GM19193 (cell line): ENCODE data around the gene HSPB1.

Experiments
- POLR2A ChIP-seq: IDR thresholded peaks from 4 replicates; pipeline ENCODE4 v1.6.1; 2011; ENCODE audit not compliant: insufficient read depth, insufficient read length; ENCODE audit errors: extremely low read depth

Gene HSPB1

GRCh38 chr7:76273503-76273902, 29.0 kb upstream of the HSPB1 start:
- TF ChIP-seq POLR2A = no peak

DNA sequence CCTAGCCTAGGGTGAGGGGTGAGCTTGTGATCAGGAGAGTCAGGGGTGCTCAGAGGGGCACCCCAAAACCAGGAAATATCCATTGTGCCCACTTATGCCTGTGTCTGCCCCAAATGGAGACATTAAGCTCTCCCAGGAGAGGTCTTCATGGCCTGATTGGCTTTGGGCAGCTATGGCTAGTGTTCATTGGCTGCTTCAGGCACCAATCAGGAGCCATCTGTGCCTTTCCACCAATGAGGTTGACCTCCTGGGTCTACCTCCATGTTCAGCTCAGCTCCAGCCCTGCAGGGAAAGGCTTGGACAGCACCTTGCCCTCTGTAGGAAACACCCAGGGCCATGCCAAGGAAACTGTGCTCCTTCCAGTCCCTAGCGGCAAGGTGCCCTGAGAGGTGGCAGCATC, 23.9 kb upstream of the HSPB1 start:
- no peak for TF ChIP-seq POLR2A

DNA sequence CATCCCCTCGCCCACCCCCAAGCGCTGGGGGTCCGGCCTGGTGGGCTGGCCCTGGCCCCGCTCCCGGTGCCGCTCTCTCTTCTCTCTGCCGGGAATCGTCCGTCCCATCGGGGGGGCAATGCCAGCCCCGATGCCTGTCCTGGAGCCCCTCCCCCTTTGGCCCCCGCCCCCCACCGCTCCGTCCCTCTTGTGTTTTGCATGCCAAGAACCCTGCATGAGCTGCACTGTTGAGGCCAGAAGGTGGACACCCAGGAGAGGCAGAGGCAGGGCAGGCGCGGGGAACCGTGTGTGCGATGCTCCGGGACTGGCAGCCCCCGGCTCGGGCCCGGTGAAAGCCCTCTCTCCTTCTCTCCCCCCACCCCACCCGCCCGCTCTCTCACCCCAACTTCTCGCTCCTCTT, 22.1 kb upstream of the HSPB1 start:
- TF ChIP-seq POLR2A = no peak

DNA sequence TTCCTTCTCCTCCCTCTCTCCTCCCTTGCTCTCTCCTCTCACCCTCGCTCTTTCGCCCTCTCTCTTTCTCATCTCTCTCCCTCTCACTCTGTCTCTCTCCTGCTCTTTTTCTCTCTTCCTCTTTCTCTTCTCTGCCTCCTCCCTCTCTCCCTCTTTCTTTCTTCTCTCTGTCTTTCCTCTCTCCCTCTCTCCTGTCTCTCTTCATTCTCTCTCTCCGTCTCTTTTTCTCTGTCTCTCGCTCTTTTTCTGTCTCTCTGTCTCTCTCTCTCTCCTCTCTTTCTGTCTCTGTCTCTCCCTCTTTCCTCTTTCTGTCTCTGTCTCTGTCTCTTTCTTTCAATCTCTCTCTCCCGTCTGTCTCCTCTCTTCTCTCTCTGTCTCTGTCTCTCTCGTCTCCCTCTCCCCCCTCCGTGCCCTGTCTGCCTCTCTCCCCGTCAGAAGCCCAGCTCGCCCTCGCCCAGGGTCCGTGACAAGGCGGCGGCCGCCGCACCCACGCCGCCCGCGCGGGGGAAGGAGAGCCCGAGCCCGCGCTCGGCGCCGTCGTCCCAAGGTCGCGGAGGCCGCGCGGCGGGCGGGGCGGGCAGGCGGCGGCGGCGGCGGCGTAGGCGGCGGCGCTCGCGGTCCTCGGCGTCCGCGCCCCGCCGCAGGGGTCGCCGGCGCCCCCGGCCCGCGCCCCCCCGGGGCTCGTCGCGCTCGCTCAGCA, 21.3 kb upstream of the HSPB1 start:
- no peak for TF ChIP-seq POLR2A

GRCh38 chr7:76281706-76282343, 20.6 kb upstream of the HSPB1 start:
- TF ChIP-seq POLR2A = no peak

DNA sequence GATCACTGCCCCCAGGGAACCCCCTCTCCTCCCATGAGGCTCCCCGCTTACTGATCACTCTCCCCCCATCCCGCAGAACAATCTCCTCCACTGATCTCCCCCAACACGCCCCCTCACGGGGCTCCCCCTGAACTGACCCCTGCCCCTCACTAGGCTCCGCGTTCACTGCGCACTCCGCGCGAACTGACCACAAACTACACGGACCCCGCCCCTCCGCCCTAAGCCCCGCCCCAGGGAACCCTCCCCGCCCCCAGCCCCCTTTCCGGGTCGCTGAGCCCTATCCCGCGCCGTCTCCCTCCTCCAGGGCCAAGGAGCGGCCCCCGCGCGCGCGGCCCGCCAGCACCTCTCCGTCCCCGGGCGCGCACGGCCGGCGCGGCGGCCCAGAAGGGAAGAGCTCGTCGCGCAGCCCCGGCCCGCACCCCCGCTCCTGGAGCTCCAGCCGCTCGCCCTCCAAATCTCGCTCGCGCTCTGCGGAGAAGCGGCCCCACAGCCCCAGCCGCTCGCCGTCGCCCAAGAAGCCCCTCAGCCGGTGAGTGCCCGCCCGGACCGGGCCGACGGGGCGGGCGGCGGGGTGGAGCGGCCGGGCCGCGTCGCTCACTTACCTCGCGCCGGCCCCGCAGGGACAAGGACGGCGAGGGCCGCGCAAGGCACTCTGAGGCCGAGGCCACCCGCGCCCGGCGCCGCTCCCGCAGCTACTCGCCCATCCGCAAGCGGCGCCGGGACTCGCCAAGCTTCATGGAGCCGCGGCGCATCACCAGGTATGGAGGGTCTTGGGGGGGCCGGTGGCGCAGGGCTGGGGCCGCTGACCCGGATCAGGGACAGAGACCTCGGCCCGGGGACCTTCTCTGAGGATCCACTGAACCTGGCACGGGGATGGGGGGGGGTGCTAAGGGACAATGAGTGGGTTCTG, 19.9 kb upstream of the HSPB1 start:
- no peak for TF ChIP-seq POLR2A

DNA sequence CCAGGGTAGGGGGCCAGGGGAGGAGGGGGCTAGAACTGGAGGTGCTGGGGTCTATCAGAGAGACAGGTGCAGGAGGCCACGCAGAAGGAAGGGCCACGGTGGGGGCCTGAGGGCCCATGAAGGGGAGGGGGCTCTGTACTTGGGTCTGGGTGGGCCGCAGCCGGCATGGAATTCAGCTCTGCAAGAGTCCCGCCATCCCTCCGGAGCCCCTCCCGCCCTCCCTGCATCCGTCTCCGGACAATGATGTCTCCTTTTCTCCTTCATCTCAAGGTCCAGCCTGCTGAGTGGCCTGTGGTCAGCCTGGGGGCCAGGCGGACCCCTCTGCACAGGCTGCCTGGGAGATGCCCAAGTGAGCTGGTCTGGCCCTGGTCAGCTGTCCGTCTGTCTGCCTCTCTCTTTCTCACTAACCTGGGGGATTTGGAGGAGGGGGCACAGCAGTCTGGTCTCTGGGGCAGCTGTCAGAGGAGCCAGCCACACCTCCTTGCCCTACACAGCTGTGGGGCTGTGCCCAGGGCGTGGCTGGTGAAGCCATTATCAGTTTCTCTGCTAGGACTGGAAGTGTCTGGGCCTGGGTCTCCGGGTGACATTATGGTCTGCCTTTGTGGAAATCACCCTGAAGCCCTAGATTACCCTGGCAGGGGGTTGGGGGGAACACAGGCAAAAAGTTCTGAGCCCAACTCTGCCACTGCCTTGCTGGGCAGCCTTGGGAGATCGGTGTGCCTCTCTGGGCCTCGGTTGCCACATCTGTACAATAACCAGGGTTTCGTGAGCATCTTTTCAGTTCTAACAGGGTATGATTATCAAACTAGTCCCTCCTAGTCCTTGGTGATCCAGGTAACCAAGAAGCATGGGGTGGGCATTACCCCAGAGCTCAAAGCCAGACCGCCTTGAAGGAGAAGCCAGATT, 19.0 kb upstream of the HSPB1 start:
- TF ChIP-seq POLR2A = no peak

DNA sequence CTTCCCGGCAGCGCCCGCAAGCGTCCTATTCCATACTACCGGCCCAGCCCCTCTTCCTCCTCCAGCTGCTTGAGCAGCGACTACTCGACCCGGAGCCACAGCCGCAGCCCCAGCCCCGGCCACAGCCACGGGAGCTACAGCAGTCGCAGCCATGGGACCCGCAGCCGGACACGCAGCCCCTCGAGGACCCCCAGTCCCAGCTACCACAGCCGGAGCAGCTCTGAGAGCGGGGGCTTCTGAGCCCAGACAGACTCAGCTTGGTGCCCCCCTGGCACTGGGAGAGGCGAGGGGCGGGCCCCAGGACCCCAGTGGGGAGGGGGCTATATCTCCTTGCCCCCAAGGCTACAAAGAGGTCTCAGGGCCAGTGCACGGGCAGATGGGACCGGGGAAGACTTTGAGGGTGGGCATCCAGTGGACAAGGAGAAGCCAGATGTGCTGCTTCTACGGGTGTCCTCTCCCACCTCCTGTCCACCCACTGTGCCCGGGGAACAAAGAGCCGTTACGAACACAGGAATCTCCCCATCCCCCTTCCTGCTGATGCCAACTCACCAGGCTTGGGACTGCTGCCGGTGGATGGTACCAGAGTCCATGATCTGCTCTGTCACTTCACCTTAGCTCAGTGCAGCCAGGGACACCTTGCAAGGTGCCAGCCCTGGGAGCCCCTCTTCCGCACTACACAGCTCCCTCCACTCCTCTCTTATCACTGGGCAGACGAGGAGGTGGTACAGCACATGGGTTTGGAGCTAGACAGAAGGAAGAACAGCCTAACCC, 16.7 kb upstream of the HSPB1 start:
- no peak for TF ChIP-seq POLR2A

DNA sequence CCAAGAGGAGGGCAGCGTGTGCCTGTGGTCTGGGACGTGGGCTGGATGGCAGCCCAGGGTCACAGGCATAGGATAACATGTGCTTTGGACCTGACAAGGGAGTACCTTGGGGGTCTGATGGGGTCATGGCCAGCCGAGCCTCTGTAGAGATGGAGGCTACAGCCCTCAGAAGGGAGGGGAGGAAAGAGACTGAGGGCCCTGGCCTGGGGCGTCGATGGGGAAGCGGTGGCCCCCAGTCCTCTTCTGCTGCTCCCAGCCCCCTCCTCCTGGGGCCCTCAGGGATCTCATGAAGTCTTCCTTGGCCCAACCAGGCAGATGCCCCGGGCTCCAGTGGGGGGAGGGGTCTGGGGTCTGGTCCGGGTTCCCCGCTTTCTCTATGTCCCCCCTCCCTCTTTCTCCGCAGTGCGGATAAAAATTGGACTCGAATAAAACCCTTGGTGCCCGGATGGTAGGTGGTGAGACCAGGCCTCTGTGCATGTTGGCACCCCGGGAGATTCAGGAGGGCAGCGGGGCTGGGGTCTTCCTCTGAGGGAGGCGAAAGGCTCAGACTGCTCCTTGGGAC, 15.6 kb upstream of the HSPB1 start:
- TF ChIP-seq POLR2A = no peak

DNA sequence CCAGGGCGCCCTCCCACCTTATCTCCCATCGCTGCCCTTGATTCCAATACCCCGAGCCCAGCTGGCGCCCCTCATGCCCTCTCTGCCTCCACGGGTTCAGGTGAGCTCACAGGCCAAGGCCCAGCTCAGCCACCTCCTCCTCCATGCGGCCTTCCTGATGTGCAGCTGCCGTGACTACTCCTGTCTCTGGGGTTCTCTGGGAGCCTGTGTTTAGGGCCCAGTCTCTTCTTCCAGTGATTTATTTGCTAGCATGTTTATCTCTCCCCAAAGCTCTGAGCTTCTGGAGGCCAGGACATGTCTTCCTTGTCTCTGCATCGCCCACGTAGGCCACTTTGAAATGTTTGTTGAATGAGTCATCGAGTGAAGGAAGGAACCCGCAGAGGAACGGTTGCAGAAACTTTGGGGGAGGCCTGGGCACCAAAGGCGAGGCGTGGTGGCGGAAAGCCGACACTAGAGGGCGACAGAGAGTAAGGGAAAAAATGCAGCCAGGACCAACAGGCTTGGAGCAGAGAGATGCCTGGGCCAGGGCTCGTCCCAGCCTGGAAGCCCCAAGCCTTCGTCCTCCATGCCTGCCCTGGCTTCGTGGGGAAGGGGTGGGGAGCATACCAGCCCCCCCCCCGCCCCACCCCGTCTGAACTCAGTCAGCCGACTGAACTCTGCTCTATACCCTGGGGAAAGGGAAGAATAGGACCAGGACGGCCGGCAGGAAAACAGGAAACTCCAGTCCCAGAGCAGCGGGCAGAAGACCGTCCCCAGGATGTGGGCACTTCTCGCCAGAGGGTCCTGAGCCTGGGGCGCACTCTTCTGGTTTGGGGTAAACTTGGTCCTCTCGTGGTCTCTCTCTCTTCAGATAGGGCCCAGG, 10.9 kb upstream of the HSPB1 start:
- no peak for TF ChIP-seq POLR2A

DNA sequence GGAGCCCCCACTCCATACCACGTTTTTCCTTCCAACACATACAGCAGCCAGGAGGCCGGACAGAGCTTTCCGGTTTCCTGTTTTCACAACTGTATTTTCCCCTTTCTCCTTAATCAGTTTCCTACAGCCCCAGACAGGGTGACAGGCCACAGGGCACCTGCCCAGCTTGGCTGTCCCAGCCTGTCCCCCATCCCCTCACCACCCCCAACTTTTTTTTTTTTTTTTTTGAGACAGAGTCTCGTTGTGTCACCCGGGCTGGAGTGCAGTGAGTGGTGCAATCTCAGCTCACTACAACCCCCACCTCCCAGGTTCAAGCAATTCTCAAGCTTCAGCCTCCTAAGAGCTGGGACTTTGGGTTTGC, 10.3 kb upstream of the HSPB1 start:
- TF ChIP-seq POLR2A = no peak

DNA sequence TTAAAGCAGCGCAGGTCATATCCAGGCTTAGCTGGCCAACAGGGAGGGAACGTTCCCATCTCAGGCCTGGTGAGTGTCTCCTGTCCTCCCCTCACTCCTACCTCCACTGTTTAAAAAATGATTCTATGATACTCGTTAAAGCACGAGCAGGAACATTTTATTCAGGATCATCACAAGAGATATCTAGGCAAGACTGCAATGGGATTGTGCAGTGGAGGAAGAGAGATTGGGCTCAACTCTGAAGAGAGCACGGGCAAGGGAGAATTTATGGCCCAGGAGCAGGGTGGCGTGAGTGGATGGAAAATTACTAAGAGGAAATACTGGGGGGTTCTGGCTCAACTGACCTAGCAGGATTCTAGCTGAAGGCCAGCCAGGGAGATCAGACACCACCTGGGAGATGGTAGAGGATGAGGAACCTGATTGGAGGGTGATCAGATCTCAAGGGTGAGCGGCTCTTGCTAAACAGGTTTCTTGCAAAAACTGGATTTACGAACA, 9.0 kb upstream of the HSPB1 start:
- no peak for TF ChIP-seq POLR2A
